Sigmoid colon (tissue), 7 donors: Measurements from ENCODE around the gene NOX5. TPM values are rescaled to one million over a fixed set of nuclear protein-coding genes. Genes with fewer than 3 reads are reported as not detected.

Experiments
- DNase-seq: peaks from one replicate; pipeline ENCODE4 v3.0.0-alpha.2; 2019
- H3K27ac ChIP-seq, 4 donors: fragments of 200-600 bp; sonication (generic); one replicate each; pipeline ENCODE4 v1.5.1; 2016 to 2019; ENCODE audit warnings: mild to moderate bottlenecking in 1 of 4
- H3K27me3 ChIP-seq, 3 donors: fragments of 200-600 bp; sonication (generic); one replicate each; pipeline ENCODE4 v1.5.1; 2019; ENCODE audit warnings: mild to moderate bottlenecking in 1 of 3
- H3K36me3 ChIP-seq, 4 donors: fragments of 200-600 bp; sonication (generic); one replicate each; pipeline ENCODE4 v1.5.1; 2016 to 2019
- H3K4me1 ChIP-seq, 4 donors: fragments of 200-600 bp; sonication (generic); one replicate each; pipeline ENCODE4 v1.5.1; 2017 to 2019
- H3K4me3 ChIP-seq, 4 donors: fragments of 200-600 bp; sonication (generic); one replicate each; pipeline ENCODE4 v1.5.1; 2017 to 2019; ENCODE audit warnings: mild to moderate bottlenecking in 2 of 4, moderate library complexity in 1 of 4
- H3K9me3 ChIP-seq, 4 donors: fragments of 200-600 bp in 3 of 4; sonication (generic) in 3 of 4; one replicate each; pipeline versions ENCODE4 v1.5.1 to v1.6.1; 2013 to 2019
- EP300 ChIP-seq, 4 donors: sonication (generic); formaldehyde crosslinking; IDR thresholded peaks; one replicate each; pipeline ENCODE4 v1.6.1; 2017; ENCODE audit warnings: antibody characterized with exemption in 4 of 4
- POLR2A ChIP-seq, 2 donors: fragments of 450-650 bp; IDR thresholded peaks; one replicate each; pipeline ENCODE4 v1.6.1; 2016; ENCODE audit warnings: antibody characterized with exemption in 2 of 2, mild to moderate bottlenecking in 2 of 2, moderate library complexity in 2 of 2
- POLR2AphosphoS5 ChIP-seq, 4 donors: sonication (generic); formaldehyde crosslinking; IDR thresholded peaks; one replicate each; pipeline ENCODE4 v1.6.1; 2017; ENCODE audit warnings: antibody characterized with exemption in 4 of 4
- WGBS, 2 donors: extraction: QIAGEN DNeasy Blood & Tissue Kit; methylation state at CpG; one replicate each; pipeline ENCODE4 v1.1.7; 2013; 5-methylcytosine and 5-hydroxymethylcytosine counted together
- intact Hi-C: fragments of 100-400 bp; cut with DNase I; formaldehyde crosslinking; loops from one replicate; pipeline ENCODE4 v1.15.1; 2023
- polyA plus RNA-seq, 3 donors: library from polyadenylated mRNA; stranded (reverse); fragments of 200-250 nt; gene quantifications; one replicate each; pipeline ENCODE4 v1.2.3, GENCODE V29; 2013
- total RNA-seq, 4 donors: library from RNA; depleted of rRNA; stranded (reverse); fragments of >200 nt; gene quantifications; one replicate each; pipeline ENCODE4 v1.1.0, GENCODE V29; 2016
- TF ChIP-seq, protein P1 (sequence below), 4 experiments: fragments of 450-650 bp in 3 of 4; fragments of 200-600 bp in 1 of 4; IDR thresholded peaks; one replicate each; pipeline ENCODE4 v1.5.1; 2016 to 2019; ENCODE audit warnings: antibody characterized with exemption in 4 of 4, mild to moderate bottlenecking in 3 of 4, moderate library complexity in 2 of 4
- donor health status: healthy with polysubstance abuse.
- donor health status: Bipolar disorder and iron deficiency.
- donor health status: healthy.

The NOX5 gene
- total and polyA plus RNA-seq, 7 donors = 0.16 to 0.49 (median 0.36) TPM; not detected in 4

DNA sequence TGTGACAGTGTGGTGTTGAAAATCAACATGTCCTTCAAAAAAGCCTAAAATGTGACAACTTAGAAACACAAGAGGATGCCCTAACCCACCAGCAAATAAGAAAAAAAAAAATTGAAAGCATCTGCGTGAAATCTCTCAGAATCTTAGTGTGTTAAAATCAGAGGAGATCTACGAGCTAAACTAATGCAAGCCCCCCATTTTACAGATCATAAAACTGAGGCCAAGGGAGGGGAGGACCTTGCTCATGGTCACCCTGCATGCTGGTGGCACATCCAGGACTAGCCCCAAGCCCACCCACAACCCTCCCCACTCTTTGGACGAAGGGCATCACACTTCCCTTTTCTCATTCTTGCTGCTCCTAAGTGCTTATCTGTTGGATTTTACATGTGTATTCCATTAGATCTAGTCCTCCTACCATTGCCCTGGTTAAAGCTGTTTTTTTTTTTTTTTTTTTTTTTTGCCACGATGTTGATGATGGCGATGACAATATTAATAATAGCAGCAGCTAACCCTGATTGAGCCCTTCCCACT, 29.1 kb upstream of the NOX5 start:
- H3K36me3 ChIP-seq = no peaks in the 10 kb centered on the region
- H3K4me1 ChIP-seq = no peaks in the 10 kb centered on the region
- intact Hi-C loops = no loop called here
- no peaks in the 10 kb centered on the region for H3K9me3 ChIP-seq
- H3K27me3 ChIP-seq = no peaks in the 10 kb centered on the region
- 86 to 90% methylated on average over 5 of the region's 5 CpGs for WGBS, 2 donors
- no peak overlapping the region for H3K4me3 ChIP-seq
- TF ChIP-seq POLR2A (IDR thresholded peaks at IDR 0.05) (no peak), EP300 (IDR thresholded peaks at IDR 0.05) (no peak), POLR2AphosphoS5 (IDR thresholded peaks at IDR 0.05) (no peak)
- TF ChIP-seq, protein P1, sequence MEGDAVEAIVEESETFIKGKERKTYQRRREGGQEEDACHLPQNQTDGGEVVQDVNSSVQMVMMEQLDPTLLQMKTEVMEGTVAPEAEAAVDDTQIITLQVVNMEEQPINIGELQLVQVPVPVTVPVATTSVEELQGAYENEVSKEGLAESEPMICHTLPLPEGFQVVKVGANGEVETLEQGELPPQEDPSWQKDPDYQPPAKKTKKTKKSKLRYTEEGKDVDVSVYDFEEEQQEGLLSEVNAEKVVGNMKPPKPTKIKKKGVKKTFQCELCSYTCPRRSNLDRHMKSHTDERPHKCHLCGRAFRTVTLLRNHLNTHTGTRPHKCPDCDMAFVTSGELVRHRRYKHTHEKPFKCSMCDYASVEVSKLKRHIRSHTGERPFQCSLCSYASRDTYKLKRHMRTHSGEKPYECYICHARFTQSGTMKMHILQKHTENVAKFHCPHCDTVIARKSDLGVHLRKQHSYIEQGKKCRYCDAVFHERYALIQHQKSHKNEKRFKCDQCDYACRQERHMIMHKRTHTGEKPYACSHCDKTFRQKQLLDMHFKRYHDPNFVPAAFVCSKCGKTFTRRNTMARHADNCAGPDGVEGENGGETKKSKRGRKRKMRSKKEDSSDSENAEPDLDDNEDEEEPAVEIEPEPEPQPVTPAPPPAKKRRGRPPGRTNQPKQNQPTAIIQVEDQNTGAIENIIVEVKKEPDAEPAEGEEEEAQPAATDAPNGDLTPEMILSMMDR (IDR thresholded peaks at IDR 0.05) = no peak
- DNase-seq = no peak
- no peak overlapping the region for H3K27ac ChIP-seq

DNA sequence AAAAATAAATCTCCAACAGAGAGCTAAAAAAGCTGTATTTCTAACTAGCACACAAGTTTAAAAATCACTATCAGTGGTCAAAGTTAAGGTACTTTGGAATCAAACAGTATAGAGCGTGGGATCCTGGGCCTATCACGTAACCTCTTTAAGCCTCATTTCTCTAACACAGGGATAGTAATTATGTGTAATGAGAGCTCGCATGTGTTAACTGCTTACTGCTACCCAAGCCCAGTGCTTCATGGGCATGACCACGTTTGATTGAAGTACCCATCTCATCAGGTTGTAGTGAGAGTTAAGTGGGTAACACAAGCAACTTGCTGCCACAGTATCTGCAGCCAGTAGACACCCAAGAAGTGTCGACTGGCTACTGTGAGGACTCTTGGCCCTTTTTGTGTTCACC, 28.2 kb upstream of the NOX5 start:
- H3K9me3 ChIP-seq = no peaks in the 10 kb centered on the region
- no peaks in the 10 kb centered on the region for H3K4me1 ChIP-seq
- no peak overlapping the region for H3K4me3 ChIP-seq
- intact Hi-C loops = no loop called here
- no peak for TF ChIP-seq POLR2A (IDR thresholded peaks at IDR 0.05)
- no peak for TF ChIP-seq EP300 (IDR thresholded peaks at IDR 0.05)
- TF ChIP-seq, protein P1 (IDR thresholded peaks at IDR 0.05) = no peak
- no peak for TF ChIP-seq POLR2AphosphoS5 (IDR thresholded peaks at IDR 0.05)
- H3K27ac ChIP-seq = no peak overlapping the region
- WGBS, 2 donors = 83 to 86% methylated on average over 5 of the region's 5 CpGs
- H3K27me3 ChIP-seq = no peaks in the 10 kb centered on the region
- DNase-seq = no peak
- H3K36me3 ChIP-seq = no peaks in the 10 kb centered on the region

DNA sequence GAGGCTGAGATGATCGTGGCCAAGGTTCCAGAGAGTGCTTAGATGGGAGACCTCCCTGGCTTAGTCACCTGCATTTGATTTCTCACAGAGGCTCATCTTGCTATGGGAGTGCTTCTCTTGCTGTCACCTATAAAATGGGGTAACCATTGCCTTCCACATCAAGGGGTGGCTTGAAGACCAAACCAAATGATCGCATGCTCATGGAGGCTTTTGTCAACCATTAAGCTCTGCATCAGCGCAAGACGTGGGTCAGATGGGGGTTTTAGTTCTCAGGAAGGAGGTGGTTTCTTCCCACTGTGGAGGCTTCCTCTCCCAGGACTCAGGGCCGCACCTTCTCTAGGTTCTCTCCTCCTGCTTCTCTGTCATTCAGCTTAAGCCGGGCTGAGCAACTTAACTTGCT, 27.4 kb upstream of the NOX5 start:
- Histone ChIP-seq H3K27me3 (no peaks in the 10 kb centered on the region), H3K4me3 (no peak overlapping the region), H3K27ac (no peak overlapping the region), H3K9me3 (no peaks in the 10 kb centered on the region), H3K36me3 (no peaks in the 10 kb centered on the region), H3K4me1 (no peaks in the 10 kb centered on the region)
- 89% methylated on average over 6 of the region's 6 CpGs for WGBS, 2 donors
- no peak for TF ChIP-seq EP300 (IDR thresholded peaks at IDR 0.05)
- no peak for DNase-seq
- intact Hi-C loops = no loop called here

DNA sequence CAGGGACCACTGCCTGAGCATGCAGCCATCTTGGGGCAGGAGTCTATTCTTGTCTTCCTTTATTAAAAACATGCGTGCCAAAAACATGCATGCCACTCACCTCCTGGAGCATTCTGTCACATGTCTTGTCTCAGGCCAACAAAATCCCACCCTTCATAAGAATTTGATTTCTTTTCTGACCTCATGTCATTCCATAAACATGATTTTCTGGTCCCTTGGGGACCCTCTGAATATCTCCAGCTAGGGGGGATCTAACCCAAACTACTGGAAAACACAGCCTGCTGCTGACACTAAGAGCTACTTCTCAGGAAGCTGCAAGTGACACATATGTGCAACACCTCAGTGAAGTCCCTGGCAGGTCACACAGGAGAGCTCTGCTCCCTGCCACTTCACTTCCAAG, 26.8 kb upstream of the NOX5 start:
- 53 to 82% methylated on average over 1 of the region's 1 CpG for WGBS, 2 donors
- intact Hi-C loops = no loop called here
- no peaks in the 10 kb centered on the region for H3K27me3 ChIP-seq
- H3K4me1 ChIP-seq = no peaks in the 10 kb centered on the region
- no peaks in the 10 kb centered on the region for H3K9me3 ChIP-seq
- no peak overlapping the region for H3K4me3 ChIP-seq
- TF ChIP-seq, protein P1 (IDR thresholded peaks at IDR 0.05) = no peak
- no peak for TF ChIP-seq POLR2A (IDR thresholded peaks at IDR 0.05)
- no peak for TF ChIP-seq EP300 (IDR thresholded peaks at IDR 0.05)
- TF ChIP-seq POLR2AphosphoS5 (IDR thresholded peaks at IDR 0.05) = no peak
- no peaks in the 10 kb centered on the region for H3K36me3 ChIP-seq
- no peak overlapping the region for H3K27ac ChIP-seq
- no peak for DNase-seq

DNA sequence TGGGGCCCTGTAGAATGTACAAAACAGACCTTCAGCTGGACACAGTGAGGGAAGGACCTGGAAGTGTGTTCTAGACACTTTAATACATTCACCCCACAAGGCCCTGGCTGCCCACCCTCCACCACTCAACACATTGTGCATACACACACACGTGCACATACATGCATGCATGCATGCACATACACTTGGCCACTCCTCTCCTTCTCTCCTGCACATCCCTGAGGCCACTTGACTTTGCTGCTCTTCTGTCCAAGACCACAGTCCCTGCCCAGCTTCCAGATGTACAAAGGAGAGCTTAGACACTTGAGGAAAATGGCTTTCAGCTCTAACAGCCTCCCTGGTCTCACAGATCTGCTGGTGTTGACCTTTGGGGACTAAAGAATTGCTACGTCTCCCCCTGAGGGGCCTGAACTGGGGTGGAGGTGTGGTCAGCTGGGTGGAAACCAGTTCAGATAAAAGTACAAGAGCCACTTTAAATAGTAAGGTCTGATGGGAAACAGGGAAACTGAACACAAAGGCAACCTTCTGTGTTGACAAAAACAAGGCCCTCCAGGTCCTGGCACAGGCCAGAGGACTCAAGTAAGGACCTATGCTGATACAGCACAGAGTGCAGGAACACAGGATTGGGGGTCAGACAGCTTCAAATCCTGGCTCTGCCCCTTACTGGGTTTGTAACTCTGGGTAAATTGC, 24.8 kb upstream of the NOX5 start:
- WGBS, 2 donors = 77 to 85% methylated on average over 2 of the region's 2 CpGs
- Histone ChIP-seq H3K36me3 (no peaks in the 10 kb centered on the region), H3K27me3 (no peaks in the 10 kb centered on the region), H3K4me1 (no peaks in the 10 kb centered on the region), H3K27ac (no peak overlapping the region), H3K4me3 (no peak overlapping the region), H3K9me3 (no peaks in the 10 kb centered on the region)
- intact Hi-C loops = no loop called here
- no peak for DNase-seq
- no peak for TF ChIP-seq POLR2A (IDR thresholded peaks at IDR 0.05)
- TF ChIP-seq EP300 (IDR thresholded peaks at IDR 0.05) = no peak
- TF ChIP-seq, protein P1 (IDR thresholded peaks at IDR 0.05) = no peak
- no peak for TF ChIP-seq POLR2AphosphoS5 (IDR thresholded peaks at IDR 0.05)
